Activated CD8-positive, alpha-beta memory T cell treated with anti-CD3 and anti-CD28 coated beads for 24 hours (primary cell): ENCODE measurements around the gene ENPP6.
"Not testable (repeated sequence)": the region's sequence is repeated elsewhere in the genome, so short reads cannot be mapped to it uniquely, and the experiment has no call there.

ENCODE experiments used
- DNase-seq: peaks from one replicate; pipeline ENCODE4 v3.0.0-alpha.2; 2020

ENPP6 gene

DNA sequence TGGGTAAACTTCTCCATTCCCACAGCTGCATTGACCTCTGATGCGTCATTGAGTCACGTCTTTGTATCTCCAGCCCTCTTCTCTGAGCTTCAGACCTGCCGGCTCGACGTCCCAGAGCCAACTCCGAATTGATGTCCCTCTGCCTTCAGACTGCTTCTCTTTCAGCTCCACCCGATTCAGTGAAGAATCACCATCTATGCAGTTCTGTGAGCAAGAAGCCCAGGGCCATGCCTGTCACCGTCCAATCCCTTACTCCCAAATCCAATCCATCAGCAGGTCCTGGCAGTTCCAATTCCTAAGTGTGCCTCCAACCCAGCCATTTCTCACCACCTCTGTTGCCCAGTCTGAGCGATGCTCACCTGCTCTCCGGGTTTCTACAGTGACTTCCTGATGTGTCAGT, 70.7 kb downstream of the ENPP6 start:
- no peak for DNase-seq

DNA sequence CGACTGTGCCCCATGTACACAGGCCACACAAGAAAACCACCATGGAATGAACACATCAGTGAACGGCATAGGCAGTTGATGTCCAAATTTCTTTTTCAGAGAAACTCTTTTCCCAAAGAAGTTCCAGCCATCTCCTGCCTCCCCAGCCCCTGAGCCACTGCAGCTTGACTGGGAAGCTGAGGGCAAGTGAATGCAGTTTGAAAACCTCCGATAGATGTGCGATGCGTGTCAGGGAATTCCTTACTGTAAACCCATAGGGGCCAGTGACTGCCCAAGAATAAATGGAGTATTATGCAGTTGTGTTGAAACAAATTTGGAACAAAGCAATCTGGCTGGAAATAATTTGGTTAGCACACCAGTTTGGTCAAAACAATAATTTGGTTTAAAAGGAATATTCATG, 72.1 kb downstream of the ENPP6 start:
- DNase-seq = no peak

DNA sequence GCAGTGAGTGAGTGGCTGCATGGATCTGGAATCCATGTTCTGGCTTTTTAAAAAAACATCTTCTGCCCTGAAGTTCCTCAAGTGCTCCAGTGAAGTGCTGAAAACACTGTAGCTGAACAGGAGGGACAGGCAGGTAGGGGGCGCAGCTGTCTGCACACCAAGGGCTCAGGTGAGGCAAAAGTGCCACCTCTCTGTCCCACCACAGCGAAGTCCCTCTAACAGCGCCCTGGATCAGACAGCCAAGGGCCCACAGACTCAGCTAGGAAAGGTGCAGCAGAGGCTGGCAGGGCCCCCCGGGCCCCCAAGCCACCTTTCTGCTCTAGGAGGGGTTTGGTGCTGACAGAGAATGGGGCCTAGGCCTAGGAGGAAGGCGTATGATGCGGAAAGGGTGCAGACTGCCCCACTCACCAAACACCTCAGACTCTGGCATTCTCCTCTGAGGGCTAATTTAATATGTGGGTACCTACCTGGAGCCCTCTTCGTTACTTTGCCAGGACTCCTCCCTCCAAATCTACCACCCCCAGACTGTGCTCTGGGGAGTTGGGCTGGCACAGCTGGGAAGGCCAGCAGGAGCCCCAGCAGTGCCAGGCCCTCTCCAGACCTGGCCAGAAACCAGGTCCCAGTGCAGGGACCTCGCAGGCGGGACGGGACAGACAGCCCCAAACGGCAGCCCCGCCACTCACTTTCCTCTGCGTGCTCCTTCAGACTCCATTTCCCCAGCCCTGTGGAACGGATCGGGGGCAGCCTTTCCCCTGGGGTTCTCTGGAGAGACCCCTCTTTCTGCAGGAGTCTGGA, 73.7 kb downstream of the ENPP6 start:
- no peak for DNase-seq

DNA sequence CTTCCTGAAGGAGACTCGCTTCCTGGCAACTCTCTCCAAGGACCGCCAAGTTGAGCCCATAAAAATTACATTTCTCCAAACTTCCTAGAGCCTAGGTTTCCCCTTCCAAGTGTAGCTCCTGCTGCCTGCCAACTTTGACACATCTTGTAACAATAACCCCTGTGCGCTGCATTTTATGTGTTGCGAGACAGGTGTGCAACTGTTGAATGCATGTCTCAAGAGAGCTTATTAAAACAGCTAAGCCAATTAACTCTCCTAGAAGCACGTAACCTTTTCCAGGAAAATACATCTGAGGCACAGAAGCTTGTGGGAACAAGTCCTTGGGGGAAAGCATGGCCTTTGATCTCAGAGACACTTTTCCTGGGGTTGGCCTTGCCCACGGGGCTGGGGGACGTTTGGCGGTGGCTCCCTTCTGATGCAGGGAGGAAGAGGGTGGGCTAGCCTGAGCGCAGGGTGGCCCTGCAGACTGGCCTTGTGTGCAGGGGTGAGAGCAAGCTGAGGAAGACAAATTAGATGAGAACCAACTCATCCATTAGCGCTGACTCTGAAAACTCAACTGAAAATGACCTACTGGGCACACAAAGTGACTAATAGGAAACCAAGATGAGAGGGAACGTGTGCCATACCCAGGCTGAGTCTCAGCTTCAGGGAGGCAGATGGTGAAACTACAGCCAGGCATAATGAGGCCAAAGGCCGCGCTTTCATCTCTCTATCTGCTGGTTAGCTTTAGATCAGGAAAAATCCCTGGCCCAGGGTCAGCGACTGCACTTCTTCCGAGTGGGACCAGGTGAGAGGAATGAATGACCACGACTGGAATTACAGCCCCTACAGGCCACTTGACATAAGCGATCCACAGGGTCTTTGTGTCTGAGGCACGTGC, 75.3 kb downstream of the ENPP6 start:
- no peak for DNase-seq

DNA sequence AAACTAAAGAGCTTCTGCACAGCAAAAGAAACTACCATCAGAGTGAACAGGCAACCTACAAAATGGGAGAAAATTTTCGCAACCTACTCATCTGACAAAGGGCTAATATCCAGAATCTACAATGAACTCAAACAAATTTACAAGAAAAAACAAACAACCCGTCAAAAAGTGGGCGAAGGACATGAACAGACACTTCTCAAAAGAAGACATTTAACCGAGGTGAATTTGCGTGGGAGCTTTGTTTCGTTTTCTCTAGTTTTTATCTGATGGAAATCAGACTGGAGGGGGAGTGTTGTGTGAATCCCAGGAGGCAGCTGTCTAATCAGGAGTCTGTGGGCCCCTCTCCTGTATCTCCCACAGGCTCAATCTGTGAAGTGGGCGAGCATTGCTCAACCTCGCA, 76.8 kb downstream of the ENPP6 start:
- DNase-seq = not testable (repeated sequence)

DNA sequence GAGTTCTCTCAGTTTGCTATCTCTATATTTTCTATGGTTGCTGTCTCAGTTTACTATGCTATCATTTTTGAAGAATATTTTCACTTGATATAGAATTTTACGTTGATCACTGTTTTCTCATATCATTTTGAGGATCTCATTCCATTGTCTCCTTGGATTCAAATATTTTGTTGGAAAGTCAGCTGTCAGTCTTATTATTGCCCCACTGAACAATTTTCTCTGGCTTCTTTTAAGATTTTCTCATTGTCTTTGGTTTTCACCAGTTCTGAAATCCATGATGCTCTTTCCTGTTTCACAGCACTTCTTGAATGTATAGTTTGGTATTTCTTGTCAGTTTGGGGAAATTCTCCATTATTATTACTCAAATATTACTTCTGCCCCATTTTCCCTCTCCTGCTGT, 81.1 kb downstream of the ENPP6 start:
- DNase-seq = no peak

DNA sequence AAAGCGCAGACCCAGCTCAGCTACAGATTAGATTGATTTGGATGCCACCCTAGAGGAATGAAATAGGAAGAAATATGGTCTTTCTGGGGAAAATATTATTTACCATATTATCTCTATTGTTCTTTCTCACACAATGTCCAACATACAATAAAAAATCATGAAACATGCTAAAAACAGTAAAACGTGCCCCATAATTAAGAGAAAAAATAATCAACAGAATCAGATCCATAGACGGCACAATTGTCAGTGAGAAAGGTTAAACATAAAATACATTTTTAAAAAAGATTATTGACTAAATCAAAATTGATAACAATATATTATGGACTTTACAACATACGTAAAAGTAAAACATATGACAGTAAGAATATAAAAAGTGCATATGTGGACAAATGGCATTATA, 90.9 kb downstream of the ENPP6 start:
- DNase-seq = no peak

DNA sequence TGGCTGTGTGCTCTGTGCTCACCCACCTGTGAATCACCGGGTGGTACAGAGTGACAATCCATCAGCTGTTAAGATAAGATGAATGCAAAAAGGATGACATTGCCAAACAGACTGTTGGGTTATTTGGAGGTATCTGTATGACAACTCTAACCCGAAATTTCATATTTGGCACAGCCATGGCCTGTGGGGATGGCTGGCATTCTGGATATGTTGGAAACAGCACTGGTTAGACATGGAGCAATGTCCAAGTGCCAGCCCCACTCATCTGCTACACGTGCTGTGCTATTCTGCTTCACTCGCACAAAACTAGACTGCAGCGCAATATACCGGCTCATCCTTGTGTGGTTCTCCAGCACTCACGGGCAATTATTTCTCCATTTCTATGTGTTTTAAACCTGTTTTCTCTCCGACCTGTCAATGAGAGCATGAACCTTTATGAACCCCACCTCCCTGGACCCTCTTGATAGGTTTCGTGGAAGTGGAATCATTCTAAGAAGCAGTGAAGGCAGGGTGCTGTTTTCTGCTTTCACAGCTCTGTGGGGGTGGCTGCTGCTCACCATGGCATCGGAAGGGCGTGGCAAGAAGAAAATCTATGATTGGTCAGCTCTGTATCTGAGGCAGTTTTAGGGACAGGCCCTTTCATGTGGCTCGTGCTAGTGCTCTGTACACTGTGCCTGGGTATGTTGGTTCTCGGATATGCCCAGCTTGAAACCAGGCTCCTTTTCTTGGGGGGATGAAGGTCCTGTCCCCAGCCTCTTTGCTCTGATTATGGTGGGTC, 94.9 kb downstream of the ENPP6 start:
- no peak for DNase-seq

DNA sequence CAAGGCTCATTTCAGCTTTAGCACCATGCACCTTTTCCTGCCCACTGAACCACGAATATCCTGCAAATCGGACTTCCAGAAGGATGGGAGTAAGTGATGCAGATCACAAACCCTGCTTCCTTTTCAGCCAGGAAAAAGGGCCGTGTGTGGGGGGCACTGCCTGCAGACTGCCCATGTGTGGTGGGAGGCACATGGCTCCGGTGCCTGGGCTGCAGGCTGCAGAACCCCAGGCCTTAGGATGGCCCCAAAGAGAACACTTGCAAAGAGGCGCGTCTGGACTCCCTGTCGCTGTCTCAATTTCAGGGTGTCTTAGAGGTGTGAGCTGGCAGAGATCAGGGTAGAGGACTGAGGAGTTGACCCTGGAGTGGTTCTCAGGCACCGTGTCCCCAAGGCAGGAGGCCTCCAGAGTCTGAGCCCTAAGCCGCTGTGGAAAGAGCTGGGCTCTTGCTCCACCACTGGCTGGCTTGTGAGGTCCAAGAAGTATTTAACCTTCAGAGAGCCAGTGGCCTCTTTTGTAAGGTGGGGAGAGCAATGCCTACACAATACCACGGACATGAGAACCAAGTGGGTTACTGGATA, 97.0 kb downstream of the ENPP6 start:
- no peak for DNase-seq

DNA sequence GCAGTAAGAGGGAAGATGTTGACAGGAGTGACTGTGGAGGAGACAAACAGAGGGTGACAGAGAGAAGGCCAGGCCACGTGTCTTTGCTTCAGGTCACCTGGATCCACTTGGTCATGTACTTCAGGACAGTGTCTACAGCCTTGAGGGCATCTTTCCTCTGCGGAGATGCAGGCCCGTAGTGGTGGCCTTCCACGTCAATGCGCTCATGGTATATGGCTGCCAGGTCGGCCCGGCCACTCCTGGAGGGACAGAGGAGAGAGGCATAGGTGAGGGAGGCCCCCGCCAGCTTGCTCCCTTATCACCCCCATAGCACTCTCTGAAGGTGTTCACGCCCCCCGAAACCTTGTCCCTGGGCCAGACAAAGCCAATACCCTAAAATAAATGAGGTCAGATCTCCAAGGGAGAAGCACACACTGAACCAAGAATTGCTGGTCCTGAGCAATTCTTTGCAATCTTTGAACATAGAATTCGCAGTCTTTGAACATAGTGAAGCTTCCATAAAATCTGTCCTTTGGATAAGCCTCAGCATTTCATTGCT, 99.9 kb downstream of the ENPP6 start:
- no peak for DNase-seq

DNA sequence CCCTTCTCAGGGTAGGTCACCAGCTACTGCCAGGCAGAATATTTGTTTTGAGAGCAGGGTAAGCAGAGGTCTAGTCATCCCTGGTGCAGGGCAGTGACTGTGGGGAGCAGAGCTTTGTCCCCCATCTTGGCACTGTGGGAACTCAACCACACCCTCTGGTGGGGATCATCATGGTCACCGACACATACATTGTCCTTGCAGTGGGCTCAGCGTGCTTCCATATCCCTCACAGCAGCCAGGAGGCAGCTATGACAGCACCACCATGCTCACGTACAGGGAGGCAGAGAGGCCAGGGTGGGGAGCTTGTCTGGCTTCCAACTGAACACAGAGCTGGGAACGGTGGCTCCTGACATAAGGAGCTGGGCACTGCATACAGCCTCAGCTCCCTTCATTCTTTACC, 102.3 kb downstream of the ENPP6 start:
- DNase-seq = no peak

DNA sequence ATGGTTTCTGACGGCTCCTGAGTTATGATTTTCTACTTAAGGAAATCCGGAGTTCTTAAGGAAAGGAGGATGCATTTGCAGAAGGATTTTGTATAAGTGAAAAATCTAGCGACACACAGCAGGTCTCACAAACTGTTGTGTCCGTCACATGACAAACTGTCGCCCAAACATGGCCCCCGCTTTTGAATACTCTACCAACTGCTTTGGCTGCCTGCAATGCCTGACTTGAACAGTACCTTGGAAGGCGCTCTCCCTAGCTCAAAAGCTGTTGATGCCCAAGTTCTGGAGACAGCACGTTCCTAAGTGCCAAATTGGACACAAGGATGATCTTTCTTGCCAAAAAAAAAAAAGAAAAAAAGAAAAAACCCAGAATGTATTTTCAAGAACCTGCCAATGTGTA, 103.2 kb downstream of the ENPP6 start:
- no peak for DNase-seq

DNA sequence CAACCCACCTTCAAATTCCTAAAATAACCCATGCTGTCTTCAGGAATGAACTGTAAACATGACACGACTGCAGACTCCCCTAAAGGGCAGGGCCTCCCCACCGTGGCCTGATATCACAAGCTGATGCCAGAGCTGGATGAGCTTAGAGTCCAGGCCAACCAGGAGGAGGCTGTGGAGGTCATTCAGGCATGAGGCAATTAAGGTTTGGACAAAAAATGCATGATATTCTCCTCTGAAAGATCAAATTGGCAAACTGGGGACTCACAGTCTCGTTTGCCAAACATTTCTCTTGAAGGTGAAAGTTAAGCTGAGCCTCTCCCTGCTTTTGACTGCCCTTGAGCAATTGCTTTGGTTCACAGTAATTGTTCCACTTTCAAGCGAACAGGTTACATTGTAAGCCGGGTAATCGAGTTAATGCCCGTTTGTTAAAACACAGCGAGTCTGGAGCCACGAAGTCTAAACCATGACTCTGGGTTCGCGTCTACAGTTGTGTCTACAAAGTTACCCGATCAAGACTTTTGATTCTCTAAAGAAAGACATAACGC, 105.6 kb downstream of the ENPP6 start:
- no peak for DNase-seq

DNA sequence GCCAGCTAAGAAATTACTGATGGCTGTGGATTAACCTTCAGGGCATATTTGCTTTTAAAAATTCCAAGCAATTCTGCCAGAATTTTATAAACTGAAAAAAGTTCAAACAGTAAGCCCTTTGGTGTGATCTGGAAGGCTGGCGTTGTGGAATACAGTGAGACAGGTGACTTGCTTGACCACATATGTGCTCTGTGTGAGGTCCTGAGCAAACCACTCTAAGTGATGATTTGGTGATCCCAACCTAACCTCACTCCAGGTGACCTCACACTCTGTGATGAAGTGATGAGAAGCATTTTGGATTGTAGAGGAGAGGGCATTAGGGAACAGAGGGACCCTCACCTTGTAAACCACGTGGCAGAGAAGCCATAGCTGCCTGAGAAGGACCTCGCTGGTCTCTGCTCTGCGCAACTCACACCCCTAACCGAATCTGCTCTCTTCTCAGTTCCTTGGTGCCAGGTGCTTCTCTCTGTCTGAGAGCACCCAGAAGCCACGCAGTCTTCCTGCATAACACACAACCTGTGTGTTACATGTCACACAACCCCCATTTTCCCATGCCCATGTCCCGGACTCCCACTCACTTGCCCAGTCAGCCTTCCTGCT, 106.3 kb downstream of the ENPP6 start:
- no peak for DNase-seq

DNA sequence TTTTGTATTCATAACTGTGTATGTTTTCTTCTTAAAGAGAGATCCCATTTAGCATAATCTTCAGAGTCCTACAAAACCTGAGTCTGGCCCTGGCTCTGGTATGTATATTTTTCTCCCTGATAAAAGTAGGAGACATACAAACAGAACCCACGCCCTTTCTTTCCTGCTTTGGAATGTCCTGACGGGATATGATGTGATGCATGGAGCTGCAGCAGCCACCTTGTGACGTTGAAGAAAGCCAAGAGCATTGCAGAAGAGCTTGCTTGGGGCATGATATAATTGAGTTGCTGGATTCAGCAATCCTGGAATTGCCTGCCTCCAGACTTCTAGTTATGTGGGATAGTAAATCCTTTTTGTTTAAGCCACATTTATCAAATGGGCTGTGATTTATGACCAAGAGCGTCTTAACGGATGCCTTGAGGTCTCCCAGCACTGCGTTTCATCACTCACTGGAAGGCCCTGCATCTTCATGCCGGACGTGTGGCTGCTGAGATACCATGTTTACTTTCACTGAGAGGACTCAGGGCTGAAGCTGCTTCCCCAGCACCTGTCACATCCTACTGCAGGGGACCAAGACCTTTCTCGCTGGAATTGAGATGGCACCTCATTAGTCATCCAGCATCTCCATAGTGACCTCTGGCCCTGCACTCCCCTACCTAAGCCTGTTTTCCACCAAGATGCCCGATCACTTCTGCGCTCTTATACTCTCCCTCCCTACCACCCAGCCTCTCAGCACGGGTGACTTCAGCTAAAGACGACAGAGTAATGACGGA, 107.0 kb downstream of the ENPP6 start:
- DNase-seq = no peak

DNA sequence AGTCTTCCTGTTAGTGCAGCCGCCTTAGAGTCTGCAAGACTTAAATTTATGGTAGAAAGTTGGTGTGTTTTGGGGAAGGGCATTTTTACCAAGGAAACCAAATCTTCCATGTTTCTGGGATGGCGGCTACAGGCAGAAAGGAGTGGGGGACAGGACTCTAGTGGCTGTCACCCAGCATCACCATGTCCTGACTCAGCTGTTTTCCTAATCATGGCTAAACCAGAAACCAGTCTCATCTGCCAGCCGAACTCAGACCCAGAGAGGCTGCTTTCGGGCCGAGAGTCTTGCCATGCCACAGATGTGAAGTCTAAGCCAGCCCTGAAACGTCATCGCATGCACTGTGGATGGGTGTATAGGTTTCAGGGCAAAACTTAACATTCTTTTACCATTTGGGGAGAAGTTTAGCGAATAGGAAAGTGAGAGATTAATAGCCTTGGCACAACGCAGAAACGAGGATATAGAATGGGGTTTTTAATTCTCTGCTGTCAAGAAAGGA, 109.6 kb downstream of the ENPP6 start:
- no peak for DNase-seq

DNA sequence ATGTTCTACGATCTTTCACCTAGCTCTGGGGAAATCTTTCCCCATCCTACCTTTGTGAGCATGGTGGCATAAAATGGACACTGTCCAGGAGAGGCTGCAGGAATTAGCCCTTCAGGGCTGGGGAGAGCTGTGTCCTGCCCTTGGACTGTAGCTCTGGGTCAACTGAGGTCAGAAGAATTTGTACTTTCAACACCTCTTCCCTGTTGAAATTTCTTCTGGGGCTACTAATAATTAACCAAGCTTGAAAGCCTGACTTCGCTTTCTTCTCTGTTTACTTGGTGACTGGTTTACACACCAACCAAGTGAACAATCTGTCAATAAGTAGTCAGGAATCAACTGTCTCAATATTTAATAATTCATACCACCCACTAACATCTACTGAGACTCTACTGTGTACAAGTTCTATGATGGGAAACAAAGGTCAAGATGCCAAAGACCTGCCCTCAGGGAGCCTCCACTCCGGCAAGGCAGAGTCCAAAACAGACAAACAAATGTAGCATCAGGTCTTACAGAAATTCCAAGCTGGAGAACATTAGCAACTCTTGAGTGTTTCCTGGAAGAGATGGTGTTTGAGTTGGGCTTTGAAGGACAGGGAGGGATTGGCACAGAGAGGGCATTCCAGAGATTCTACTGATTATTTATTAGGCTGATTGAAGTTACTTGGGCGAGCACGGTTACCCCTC, 113.1 kb downstream of the ENPP6 start:
- DNase-seq = no peak

DNA sequence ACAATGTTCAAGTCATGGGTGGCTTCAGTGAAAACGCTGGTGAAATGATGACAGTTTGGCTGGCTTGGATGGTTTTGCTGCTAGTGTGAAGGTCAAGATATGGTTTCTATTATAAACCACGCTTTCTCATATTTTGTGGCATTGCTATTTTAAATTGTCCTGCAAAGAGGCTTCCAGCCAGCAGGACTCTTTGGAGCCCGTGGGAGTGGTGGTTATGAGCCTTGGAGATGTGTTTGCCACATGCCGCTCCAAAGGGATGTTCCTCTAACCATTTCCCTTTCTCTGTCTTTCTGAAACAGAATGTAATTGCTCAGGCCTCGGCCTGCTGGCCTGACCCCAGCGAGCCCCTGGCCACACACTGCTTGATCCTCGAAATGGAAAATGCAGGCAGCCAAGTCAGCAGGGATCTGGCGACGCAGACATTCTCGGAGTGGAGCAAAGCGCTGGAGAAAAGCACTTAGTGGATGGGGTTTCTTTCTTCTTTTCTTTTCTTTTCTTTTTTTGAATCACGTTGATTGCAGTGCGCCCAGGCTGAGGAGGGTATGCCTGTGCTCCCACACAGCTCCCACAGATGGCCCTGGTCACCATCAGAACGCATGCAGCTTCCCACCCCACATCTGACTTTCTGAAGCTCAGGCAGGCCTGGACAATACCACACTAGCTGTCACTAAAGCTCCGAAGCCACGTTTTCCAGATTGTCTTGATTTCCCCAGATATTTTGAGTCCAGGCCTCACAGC, 114.0 kb downstream of the ENPP6 start:
- DNase-seq = no peak

DNA sequence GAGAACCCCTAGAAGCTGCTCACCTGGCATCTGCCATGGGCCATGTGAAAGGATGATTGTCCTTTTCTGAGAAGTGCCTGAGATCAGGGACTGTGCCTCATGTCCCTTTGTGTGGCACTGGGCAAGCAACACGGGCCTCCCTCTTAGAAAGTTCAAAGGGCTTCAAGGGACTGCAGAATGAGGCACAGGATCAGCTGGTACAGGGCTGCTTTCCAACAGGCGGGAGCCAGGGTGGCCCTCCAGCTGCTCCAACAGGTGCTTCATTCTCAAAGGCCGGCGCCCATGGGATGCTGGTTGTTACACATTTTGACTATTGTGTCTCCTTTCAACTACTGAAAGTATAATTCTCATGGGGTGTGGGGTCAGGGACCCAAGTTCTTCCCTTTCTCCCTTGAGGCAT, 114.7 kb downstream of the ENPP6 start:
- DNase-seq = no peak

DNA sequence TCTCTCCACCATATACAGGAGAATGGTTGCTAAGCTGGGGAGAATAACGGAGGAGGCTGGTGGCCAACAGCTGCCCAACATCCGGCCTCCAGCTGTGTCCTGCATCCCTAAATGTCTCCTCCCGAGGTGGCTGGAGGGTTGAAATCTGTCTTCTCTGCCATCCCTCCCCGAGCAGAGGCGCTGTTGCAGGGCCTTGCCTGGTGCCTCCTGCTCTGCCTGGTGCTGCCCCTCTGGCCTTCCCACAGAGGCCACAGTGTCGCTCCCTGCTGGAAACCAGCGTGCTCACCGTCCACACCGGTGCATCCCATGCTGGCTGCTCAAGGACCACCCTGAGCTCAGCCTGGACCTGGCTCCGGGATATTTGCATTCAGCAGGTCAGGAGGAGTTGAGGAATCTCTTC, 115.2 kb downstream of the ENPP6 start:
- no peak for DNase-seq
